Measurements from ENCODE around the gene PFKM.

- TF ChIP-seq SP1 (IDR thresholded peaks at IDR 0.05) (no peak), YY1 (IDR thresholded peaks at IDR 0.05) (no peak), GABPA (IDR thresholded peaks at IDR 0.05 in 1 of 2, conservative IDR thresholded peaks at IDR 0.05 in 1 of 2) (no peak), JUND (IDR thresholded peaks at IDR 0.05) (no peak), REST (IDR thresholded peaks at IDR 0.05) (no peak), TAF1 (conservative IDR thresholded peaks at IDR 0.05) (no peak), RAD21 (IDR thresholded peaks at IDR 0.05) (no peak), FOXA2 (IDR thresholded peaks at IDR 0.05) (no peak), ATF3 (IDR thresholded peaks at IDR 0.05) (no peak), EGR1 (IDR thresholded peaks at IDR 0.05; ENCODE audit: low read depth in 2 of 2) (no peak)
- TF ChIP-seq, protein P1, sequence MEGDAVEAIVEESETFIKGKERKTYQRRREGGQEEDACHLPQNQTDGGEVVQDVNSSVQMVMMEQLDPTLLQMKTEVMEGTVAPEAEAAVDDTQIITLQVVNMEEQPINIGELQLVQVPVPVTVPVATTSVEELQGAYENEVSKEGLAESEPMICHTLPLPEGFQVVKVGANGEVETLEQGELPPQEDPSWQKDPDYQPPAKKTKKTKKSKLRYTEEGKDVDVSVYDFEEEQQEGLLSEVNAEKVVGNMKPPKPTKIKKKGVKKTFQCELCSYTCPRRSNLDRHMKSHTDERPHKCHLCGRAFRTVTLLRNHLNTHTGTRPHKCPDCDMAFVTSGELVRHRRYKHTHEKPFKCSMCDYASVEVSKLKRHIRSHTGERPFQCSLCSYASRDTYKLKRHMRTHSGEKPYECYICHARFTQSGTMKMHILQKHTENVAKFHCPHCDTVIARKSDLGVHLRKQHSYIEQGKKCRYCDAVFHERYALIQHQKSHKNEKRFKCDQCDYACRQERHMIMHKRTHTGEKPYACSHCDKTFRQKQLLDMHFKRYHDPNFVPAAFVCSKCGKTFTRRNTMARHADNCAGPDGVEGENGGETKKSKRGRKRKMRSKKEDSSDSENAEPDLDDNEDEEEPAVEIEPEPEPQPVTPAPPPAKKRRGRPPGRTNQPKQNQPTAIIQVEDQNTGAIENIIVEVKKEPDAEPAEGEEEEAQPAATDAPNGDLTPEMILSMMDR (IDR thresholded peaks at IDR 0.05; ENCODE audit: low read depth, low read length, missing input control), result no peak
- TF ChIP-seq, protein P2, sequence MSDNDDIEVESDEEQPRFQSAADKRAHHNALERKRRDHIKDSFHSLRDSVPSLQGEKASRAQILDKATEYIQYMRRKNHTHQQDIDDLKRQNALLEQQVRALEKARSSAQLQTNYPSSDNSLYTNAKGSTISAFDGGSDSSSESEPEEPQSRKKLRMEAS (IDR thresholded peaks at IDR 0.05), result no peak
Observed at GRCh38 chr12:48180424-48180823, 61.3 kb downstream of the PFKM start.
